ENCODE data around the gene TXNDC5.

TXNDC5 gene

DNA sequence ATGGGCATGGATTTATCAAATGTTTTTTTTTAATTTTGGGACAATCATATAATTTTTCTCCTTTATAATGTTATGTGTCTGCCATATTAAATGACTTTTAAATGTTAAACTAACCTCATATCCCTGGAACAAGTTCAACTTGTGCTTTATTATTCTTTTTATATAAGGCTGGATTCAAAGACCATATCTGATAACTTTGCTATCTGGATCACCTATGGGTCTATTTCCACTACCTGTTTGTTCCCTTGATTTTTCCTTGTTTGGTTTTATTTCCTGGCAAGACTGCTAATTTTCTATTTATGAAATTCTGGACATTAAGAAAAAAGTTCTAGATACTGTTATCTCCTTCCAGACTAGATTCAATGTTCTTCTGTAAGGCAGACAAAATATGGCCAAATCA is 58.8 kb downstream of the TXNDC5 start:
- DNase-seq (ENCODE audit: low read depth): no peak

DNA sequence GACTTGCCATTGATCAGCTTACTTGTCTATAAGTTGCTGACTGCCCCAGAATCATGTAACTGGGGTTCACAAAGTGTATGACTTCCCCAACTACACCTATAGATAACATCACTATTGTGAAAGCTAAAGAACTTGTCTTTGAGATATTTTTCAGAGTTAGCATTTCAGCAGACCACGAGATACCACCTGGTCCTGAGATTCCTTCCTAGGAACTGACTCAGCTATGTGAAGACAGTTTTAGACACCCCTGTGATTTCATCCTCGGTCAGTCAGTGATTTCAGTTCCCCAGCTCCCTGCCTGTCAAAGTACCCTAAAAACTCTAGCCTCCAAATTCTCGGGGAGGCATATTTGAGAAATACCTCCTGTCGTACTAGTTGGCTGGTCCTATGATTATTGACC is 62.4 kb downstream of the TXNDC5 start:
- no peak for DNase-seq (ENCODE audit: low read depth)

DNA sequence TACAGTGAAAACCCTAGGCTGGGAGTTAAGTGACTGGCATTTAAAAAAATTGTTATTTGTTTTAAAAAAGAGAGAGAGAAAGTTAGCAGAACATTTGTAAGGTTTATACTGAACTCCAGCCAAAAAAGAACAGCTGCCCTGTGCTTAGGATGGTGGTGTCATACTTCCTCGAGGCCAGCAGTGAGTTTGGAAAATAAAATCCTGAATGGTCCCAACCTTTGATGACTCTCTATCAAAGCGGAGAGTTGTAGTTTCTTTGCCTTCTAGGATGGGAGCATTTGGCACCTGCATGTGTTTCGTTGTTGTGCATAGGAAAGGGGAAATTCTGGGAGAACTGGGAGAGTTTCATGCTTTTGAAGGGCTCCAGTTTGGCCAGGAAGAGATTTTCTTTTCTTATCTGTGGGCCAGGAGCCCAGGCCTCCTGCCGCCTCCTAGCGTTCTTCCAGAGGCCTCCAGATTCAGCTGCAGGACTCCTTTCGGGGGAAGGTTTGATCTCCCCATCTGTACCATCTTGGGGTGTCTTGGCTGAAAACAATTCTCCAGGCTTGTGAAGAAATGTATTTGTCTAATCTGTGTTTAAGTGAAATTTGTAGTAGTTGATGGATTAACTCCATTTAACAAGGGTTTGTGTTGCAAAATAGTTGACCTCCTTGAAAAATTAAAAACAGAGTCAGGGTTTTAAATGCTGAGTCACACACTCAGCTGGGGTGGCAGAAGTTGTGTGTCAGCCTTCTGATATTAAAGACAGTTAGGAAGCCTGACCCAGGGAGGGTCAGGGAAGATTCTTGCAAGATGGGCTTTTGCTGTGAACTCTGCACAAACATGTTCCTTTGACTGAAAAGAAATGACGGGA is 63.4 kb downstream of the TXNDC5 start:
- peak; percentile 21 for DNase-seq (ENCODE audit: low read depth)

DNA sequence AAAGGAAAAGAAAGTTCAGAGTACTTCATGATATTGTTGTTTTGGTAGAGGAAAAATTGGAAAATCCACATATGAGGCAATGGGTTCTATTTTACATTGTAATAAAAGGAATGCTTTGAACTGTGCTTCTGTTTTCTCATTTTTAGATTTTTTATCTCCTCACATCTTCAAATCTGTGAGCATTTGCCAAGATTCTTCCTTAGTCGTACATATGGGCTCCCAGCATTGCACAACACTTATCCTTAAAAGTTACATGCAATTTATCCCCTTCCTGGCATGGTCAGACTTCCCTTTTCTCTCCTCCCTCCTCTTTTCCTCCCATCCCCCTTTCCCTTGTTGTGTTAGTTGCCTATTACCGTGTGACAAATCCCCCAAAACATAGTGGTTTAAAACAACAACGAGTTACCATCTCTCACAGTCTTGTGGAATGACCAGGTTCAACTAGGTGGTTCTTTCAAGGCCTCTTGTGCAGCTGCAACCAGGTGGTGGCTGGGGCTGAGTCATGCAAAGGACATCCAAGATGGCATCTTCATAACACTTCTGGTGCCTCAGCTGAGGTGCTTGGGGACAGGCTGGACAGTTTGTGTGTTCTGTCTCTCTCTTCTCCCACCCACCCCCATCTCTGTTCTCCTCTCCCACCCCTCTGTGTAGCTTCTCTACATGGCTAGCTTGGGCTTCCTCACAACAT is 68.7 kb downstream of the TXNDC5 start:
- no peak for DNase-seq (ENCODE audit: low read depth)

DNA sequence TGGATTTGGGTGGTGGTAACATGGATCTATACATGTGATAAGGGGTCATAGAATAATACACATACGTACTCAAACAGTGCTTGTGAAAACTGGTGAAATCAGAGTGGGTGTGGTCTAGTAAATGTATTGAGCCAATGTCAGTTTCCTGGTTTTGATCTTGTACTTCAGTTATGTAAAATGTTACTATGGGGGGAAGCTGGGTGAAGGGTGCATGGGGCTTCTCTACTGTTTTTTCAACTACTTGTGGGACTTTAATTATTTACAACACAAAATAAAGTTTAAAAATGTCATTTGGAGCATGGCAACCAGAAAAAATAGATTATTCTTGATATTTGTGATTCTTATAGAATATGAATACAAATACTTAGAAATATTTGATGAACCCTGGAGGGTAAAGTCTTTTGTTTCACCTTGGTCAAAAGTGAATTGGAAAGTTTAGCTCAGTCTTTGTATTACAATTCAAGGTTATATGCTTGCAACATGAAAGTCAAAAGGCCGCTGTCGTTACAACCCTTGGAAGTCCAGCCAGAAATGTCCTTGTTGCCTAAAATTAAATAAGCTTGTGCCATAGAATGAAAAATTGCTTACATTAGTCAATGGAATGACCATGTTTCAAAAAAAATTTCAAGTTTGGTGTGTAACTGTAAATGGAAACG is 74.1 kb downstream of the TXNDC5 start:
- DNase-seq (ENCODE audit: low read depth): no peak

DNA sequence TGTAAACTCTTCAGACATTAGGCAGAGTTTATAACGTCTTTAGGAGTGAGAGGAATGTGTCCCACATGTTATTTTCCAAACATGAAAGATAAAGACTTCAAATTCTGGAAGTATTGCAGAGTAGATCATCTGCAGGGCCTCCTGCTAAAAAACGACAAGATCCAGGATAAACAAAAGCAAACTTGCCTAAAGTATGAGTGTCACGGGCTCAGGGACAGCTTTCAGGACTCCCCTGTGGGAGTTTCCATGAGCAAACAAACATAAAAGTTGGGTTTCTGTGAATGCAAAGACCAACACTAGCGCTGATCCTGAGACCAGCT is 76.9 kb downstream of the TXNDC5 start:
- no peak for DNase-seq (ENCODE audit: low read depth)

DNA sequence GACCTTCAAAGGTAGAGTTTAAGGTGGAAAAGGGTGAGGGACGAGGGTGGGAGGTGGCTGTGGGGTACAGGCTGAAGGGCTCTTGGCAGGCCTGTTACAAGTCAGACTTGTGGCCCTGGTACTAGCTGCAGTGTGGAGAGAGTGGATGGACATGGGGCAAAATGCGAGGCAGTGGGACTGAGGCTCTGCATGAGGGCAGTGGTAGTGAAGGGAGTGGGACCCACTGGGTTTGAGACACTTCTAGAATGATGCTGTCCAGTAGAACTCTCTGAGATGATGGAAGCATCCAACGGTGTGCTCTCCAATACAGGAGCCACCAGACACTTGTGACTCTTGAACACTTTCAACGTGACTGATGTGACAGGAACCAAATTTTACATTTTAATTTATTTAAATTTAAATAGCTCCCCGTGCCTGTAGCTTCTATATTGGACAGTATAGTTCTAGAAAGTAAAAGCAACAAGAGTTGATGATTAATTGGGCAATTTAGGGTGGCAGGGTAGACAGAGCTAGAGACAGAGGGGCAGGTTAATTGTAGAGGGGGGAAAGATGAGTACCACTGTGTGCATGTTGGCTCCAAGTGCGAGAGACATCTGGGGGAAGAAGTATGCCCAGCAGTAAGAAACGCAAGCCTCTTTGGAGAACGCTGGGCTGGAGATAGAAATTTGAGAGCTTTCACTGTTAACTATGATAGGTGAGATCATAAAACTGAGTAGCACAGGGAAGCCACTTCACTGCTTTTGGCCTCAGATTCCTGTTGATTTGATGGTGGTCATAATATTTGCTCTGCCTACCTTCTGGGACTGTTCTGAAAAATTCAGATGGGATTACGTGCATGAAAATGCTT is 77.5 kb downstream of the TXNDC5 start:
- no peak for DNase-seq (ENCODE audit: low read depth)

Data from GM04503 (cell line).